NT2/D1 (cell line): ENCODE data around the gene DNAJC17.

ENCODE experiments used
- SUZ12 ChIP-seq: IDR thresholded peaks from 2 replicates; pipeline ENCODE4 v1.6.1; 2011; ENCODE audit not compliant: insufficient read length, insufficient read depth; ENCODE audit errors: extremely low read depth
- ZNF274 ChIP-seq: IDR thresholded peaks from 2 replicates; pipeline ENCODE4 v1.6.1; 2011; ENCODE audit warnings: mild to moderate bottlenecking, low read depth, low read length

- TF ChIP-seq SUZ12 = no peak
- TF ChIP-seq ZNF274 = no peak
Measured at GRCh38 chr15:40829115-40829514, 21.8 kb upstream of the DNAJC17 start.
